Natural killer cell (primary cell): ENCODE measurements around the gene SLC6A17. TPM values are rescaled to one million over a fixed set of nuclear protein-coding genes. Genes with fewer than 3 reads are reported as not detected.

Experiments used
- ATAC-seq, 3 donors: fragments of 150-1000 bp in 2 of 3; fragments of 200-7000 bp in 1 of 3; cut with Tn5 transposase; 1 replicate in 1 of 3; 2 replicates in 2 of 3; pipeline ENCODE4 v1.10.0; 2021; ENCODE audit warnings: mild to moderate bottlenecking in 2 of 3, moderate library complexity in 2 of 3
- DNase-seq, 2 donors: peaks; one replicate each; pipeline versions ENCODE4 v3.0.0 to v3.0.0-alpha.2; 2013 to 2021; ENCODE audit warnings: mixed read lengths in 1 of 2
- H3K27ac ChIP-seq: one replicate; pipeline ENCODE4 v1.5.1; 2013; ENCODE audit warnings: mild to moderate bottlenecking, low read length
- H3K27me3 ChIP-seq: one replicate; pipeline ENCODE4 v1.6.1; 2013; ENCODE audit warnings: low read length; ENCODE audit not compliant: control insufficient read depth, insufficient read depth
- H3K36me3 ChIP-seq: one replicate; pipeline ENCODE4 v1.6.1; 2013; ENCODE audit warnings: low read length; ENCODE audit not compliant: control insufficient read depth, insufficient read depth
- H3K4me1 ChIP-seq: one replicate; pipeline ENCODE4 v1.6.1; 2013; ENCODE audit warnings: low read length; ENCODE audit not compliant: control insufficient read depth, insufficient read depth
- H3K4me3 ChIP-seq: one replicate; pipeline ENCODE4 v1.5.1; 2013; ENCODE audit warnings: low read length
- H3K9me3 ChIP-seq: one replicate; pipeline ENCODE4 v1.6.1; 2013; ENCODE audit warnings: low read length; ENCODE audit not compliant: control insufficient read depth, insufficient read depth
- H3K27ac Mint-ChIP-seq, 2 donors: one replicate each; pipeline ENCODE4 v1.8.0; 2022; ENCODE audit warnings: mild to moderate bottlenecking in 2 of 2, mixed read lengths in 2 of 2, moderate library complexity in 1 of 2
- H3K27me3 Mint-ChIP-seq, 2 donors: one replicate each; pipeline ENCODE4 v1.8.0; 2022; ENCODE audit warnings: low read depth in 2 of 2, mixed read lengths in 2 of 2
- H3K36me3 Mint-ChIP-seq: one replicate; pipeline ENCODE4 v1.8.0; 2022; ENCODE audit warnings: mixed read lengths
- H3K4me1 Mint-ChIP-seq, 2 donors: one replicate each; pipeline ENCODE4 v1.8.0; 2022; ENCODE audit warnings: mixed read lengths in 2 of 2
- H3K4me3 Mint-ChIP-seq: one replicate; pipeline ENCODE4 v1.8.0; 2022; ENCODE audit warnings: mild to moderate bottlenecking, moderate library complexity, mixed read lengths
- H3K9me3 Mint-ChIP-seq, 2 donors: one replicate each; pipeline ENCODE4 v1.8.0; 2022; ENCODE audit warnings: mixed read lengths in 2 of 2
- CTCF ChIP-seq: fragments of 200-600 bp; IDR thresholded peaks from one replicate; pipeline ENCODE4 v1.8.0; 2022; ENCODE audit warnings: antibody characterized with exemption
- WGBS: methylation state at CpG from one replicate; pipeline ENCODE4 v1.1.7; 2013; ENCODE audit warnings: missing lambda C conversion rate; ENCODE audit not compliant: insufficient coverage; 5-methylcytosine and 5-hydroxymethylcytosine counted together
- intact Hi-C: fragments of 100-400 bp; cut with micrococcal nuclease; formaldehyde crosslinking; loops from one replicate; pipeline ENCODE4 v1.14.2; 2022
- total RNA-seq, 4 donors: library from RNA; stranded (reverse); fragments of 120-200 nt in 1 of 4; gene quantifications; one replicate each; pipeline versions ENCODE4 v1.2.3 to v1.2.4, GENCODE V29; 2013 to 2022

Gene SLC6A17
- total RNA-seq, 3 donors from 2014 or later (not counting 1 experiment from before 2014, with no cell fraction given): not detected

DNA sequence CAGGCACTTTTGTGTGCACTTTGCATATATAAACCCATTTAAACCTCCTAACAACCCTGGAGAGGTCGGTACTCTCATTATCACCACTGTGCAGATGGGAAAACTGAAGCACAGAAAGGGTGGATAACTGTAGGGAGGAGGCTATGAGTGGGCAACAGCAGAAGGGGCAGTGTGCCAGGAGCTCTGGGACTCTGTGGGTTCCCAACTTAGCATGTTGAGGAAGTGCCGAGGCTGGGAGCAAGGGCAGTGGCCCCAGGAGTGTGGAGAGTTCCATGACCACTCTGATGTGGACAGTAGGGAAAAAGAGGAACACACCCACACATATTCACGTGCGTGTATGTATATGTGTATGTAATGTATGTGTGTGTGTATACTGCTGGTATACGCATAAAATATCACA, 34.2 kb downstream of the SLC6A17 start:
- 49% methylated on average over 4 of the region's 5 CpGs for WGBS

DNA sequence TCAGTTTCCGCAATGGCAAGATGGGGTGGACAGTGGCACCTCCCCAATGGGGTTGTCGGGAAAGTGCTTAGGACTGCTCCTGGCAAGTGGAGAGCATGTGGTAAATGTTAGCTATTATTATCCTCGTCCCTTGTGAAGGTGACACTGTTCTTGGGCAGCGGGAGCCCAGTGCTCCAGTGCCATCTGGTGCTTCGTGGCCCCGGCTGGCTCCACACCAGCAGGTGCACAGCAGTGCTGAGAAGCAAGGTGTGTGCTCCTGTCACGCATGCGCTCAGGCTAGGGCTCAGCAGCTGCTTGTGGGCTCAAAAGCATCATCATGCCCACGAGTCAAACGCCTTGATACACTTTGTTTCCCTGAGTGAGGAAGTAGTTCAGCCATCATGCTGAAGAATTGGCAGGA, 34.9 kb downstream of the SLC6A17 start:
- Mint-ChIP-seq H3K9me3 (no peaks in the 10 kb centered on the region), H3K27ac (no peak overlapping the region), H3K4me3 (no peak overlapping the region), H3K4me1 (no peaks in the 10 kb centered on the region), H3K27me3 (peaks cover 6 to 21% of the 10 kb centered on the region in 2 donors), H3K36me3 (no peaks in the 10 kb centered on the region)
- Histone ChIP-seq H3K36me3 (no peaks in the 10 kb centered on the region), H3K27me3 (no peaks in the 10 kb centered on the region), H3K4me1 (no peaks in the 10 kb centered on the region), H3K27ac (no peak overlapping the region), H3K9me3 (no peaks in the 10 kb centered on the region), H3K4me3 (no peak overlapping the region)
- intact Hi-C loops: no loop called here
- no peak for TF ChIP-seq CTCF
- no peak for ATAC-seq
- WGBS: 62% methylated on average over 10 of the region's 10 CpGs
- no peak for DNase-seq

More for the DNA sequence above, 34.2 kb downstream of the SLC6A17 start:
- Mint-ChIP-seq H3K27me3 (peaks cover 6 to 18% of the 10 kb centered on the region in 2 donors), H3K4me3 (no peak overlapping the region), H3K36me3 (no peaks in the 10 kb centered on the region), H3K27ac (no peak overlapping the region), H3K9me3 (no peaks in the 10 kb centered on the region), H3K4me1 (no peaks in the 10 kb centered on the region)
- intact Hi-C loops: no loop called here
- Histone ChIP-seq H3K9me3 (no peaks in the 10 kb centered on the region), H3K27me3 (no peaks in the 10 kb centered on the region), H3K4me1 (no peaks in the 10 kb centered on the region), H3K27ac (no peak overlapping the region), H3K4me3 (no peak overlapping the region), H3K36me3 (no peaks in the 10 kb centered on the region)
- ATAC-seq: no peak
- no peak for DNase-seq
- TF ChIP-seq CTCF: no peak

GRCh38 chr1:110186558-110186957, 36.3 kb downstream of the SLC6A17 start:
- DNase-seq (no peak), ATAC-seq (no peak)
- Histone ChIP-seq H3K4me3 (no peak overlapping the region), H3K9me3 (no peaks in the 10 kb centered on the region), H3K27me3 (no peaks in the 10 kb centered on the region), H3K36me3 (no peaks in the 10 kb centered on the region), H3K4me1 (no peaks in the 10 kb centered on the region), H3K27ac (no peak overlapping the region)
- Mint-ChIP-seq H3K27ac (no peak overlapping the region), H3K36me3 (no peaks in the 10 kb centered on the region), H3K4me3 (no peak overlapping the region), H3K9me3 (no peaks in the 10 kb centered on the region), H3K27me3 (peaks cover 6 to 21% of the 10 kb centered on the region in 2 donors), H3K4me1 (no peaks in the 10 kb centered on the region)
- TF ChIP-seq CTCF: no peak
- intact Hi-C loops: no loop called here
- 49% methylated on average over 5 of the region's 5 CpGs for WGBS

GRCh38 chr1:110187139-110187890, 37.0 kb downstream of the SLC6A17 start:
- WGBS: 85% methylated on average over 10 of the region's 10 CpGs
- Mint-ChIP-seq H3K27me3 (peaks cover 6 to 21% of the 10 kb centered on the region in 2 donors), H3K36me3 (no peaks in the 10 kb centered on the region), H3K4me3 (no peak overlapping the region), H3K9me3 (no peaks in the 10 kb centered on the region), H3K4me1 (no peaks in the 10 kb centered on the region), H3K27ac (no peak overlapping the region)
- Histone ChIP-seq H3K9me3 (no peaks in the 10 kb centered on the region), H3K36me3 (no peaks in the 10 kb centered on the region), H3K27ac (no peak overlapping the region), H3K27me3 (no peaks in the 10 kb centered on the region), H3K4me3 (no peak overlapping the region), H3K4me1 (no peaks in the 10 kb centered on the region)
- DNase-seq (no peak), ATAC-seq (no peak)
- intact Hi-C loops: no loop called here
- no peak for TF ChIP-seq CTCF
